ENCODE data around the gene LIX1L.
A peak's percentile ranks its signal among the peaks of the same experiment; 100 is the strongest.

LIX1L gene

GRCh38 chr1:145991735-145992412, 34.1 kb upstream of the LIX1L start:
- DNase-seq (ENCODE audit: low read depth): no peak
- in situ Hi-C loops (cut with HindIII; ENCODE audit: low sequenced_read_pairs): no loop called here
- peak overlapping the region; percentile 65 for H3K4me3 ChIP-seq (ENCODE audit: low read depth, low read length)
- TF ChIP-seq CTCF (IDR thresholded peaks at IDR 0.05; ENCODE audit: low read depth, low read length, missing control alignments): no peak

GRCh38 chr1:145990249-145990855, 32.5 kb upstream of the LIX1L start:
- H3K4me3 ChIP-seq (ENCODE audit: low read depth, low read length): no peak overlapping the region
- in situ Hi-C loops (cut with HindIII; ENCODE audit: low sequenced_read_pairs): no loop called here
- no peak for TF ChIP-seq CTCF (IDR thresholded peaks at IDR 0.05; ENCODE audit: low read depth, low read length, missing control alignments)
- DNase-seq (ENCODE audit: low read depth): no peak

- H3K4me3 ChIP-seq (ENCODE audit: low read depth, low read length): no peak overlapping the region
- DNase-seq (ENCODE audit: low read depth): no peak
- TF ChIP-seq CTCF (IDR thresholded peaks at IDR 0.05; ENCODE audit: low read depth, low read length, missing control alignments): no peak
- in situ Hi-C loops (cut with HindIII; ENCODE audit: low sequenced_read_pairs): no loop called here
Measured at GRCh38 chr1:145988773-145989172, 31.0 kb upstream of the LIX1L start.

- TF ChIP-seq CTCF (IDR thresholded peaks at IDR 0.05; ENCODE audit: low read depth, low read length, missing control alignments): no peak
- DNase-seq (ENCODE audit: low read depth): no peak
- H3K4me3 ChIP-seq (ENCODE audit: low read depth, low read length): no peak overlapping the region
- in situ Hi-C loops (cut with HindIII; ENCODE audit: low sequenced_read_pairs): no loop called here
Measured at GRCh38 chr1:145987926-145988325, 30.1 kb upstream of the LIX1L start.

- TF ChIP-seq CTCF (IDR thresholded peaks at IDR 0.05; ENCODE audit: low read depth, low read length, missing control alignments): no peak
- DNase-seq (ENCODE audit: low read depth): no peak
- H3K4me3 ChIP-seq (ENCODE audit: low read depth, low read length): no peak overlapping the region
- in situ Hi-C loops (cut with HindIII; ENCODE audit: low sequenced_read_pairs): no loop called here
Measured at GRCh38 chr1:145986551-145986950, 28.7 kb upstream of the LIX1L start.

GRCh38 chr1:145985502-145986439, 28.0 kb upstream of the LIX1L start:
- in situ Hi-C loops (cut with HindIII; ENCODE audit: low sequenced_read_pairs): no loop called here
- no peak overlapping the region for H3K4me3 ChIP-seq (ENCODE audit: low read depth, low read length)
- no peak for DNase-seq (ENCODE audit: low read depth)
- TF ChIP-seq CTCF (IDR thresholded peaks at IDR 0.05; ENCODE audit: low read depth, low read length, missing control alignments): no peak

Data from astrocyte of the cerebellum (primary cell).